Lower lobe of right lung (tissue), 2 donors: ENCODE measurements around the gene UCHL1. TPM values are rescaled to one million over a fixed set of nuclear protein-coding genes. Genes with fewer than 3 reads are reported as not detected.

ENCODE experiments used
- ATAC-seq, 2 donors: fragments of 200-7000 bp; cut with Tn5 transposase; one replicate each; pipeline ENCODE4 v1.9.1; 2020 to 2022; ENCODE audit warnings: mild to moderate bottlenecking in 2 of 2, moderate library complexity in 2 of 2
- DNase-seq: peaks from one replicate; pipeline ENCODE4 v3.0.0-alpha.2; 2020
- H3K27ac ChIP-seq: fragments of 200-600 bp; one replicate; pipeline ENCODE4 v1.8.0; 2022
- H3K27me3 ChIP-seq: fragments of 200-600 bp; one replicate; pipeline ENCODE4 v1.8.0; 2022; ENCODE audit warnings: low read depth
- H3K36me3 ChIP-seq: fragments of 200-600 bp; one replicate; pipeline ENCODE4 v1.8.0; 2022; ENCODE audit warnings: mild to moderate bottlenecking
- H3K4me1 ChIP-seq: fragments of 200-600 bp; one replicate; pipeline ENCODE4 v1.8.0; 2022
- H3K4me3 ChIP-seq: fragments of 200-600 bp; one replicate; pipeline ENCODE4 v1.8.0; 2022; ENCODE audit warnings: mild to moderate bottlenecking
- H3K9me3 ChIP-seq: fragments of 200-600 bp; one replicate; pipeline ENCODE4 v1.8.0; 2022
- CTCF ChIP-seq: fragments of 200-600 bp; IDR thresholded peaks from one replicate; pipeline ENCODE4 v1.8.0; 2022; ENCODE audit warnings: antibody characterized with exemption, mild to moderate bottlenecking
- intact Hi-C: fragments of 100-400 bp; cut with DNase I; formaldehyde crosslinking; loops from one replicate; pipeline ENCODE4 v1.11.0; 2022
- total RNA-seq: library from RNA; stranded (reverse); fragmentation: NEBNext Ultra II Directional; extraction: Animal tissue kit (Norgen Biotek cat#: 25700); gene quantifications from one replicate; pipeline ENCODE4 v1.2.1, GENCODE V29; 2021
- donor health status: DM: no; HTN: yes; CAD: no; lungs with severe emphysema.

Gene UCHL1
- total RNA-seq, 1 donor from 2014 or later: 8.4 TPM

- DNase-seq: no peak
- H3K4me3 ChIP-seq: no peak overlapping the region
- peaks cover 10% of the 10 kb centered on the region for H3K4me1 ChIP-seq
- ATAC-seq: no peak
- H3K27ac ChIP-seq: no peak overlapping the region
- intact Hi-C loops: no loop called here
- H3K27me3 ChIP-seq: no peaks in the 10 kb centered on the region
- TF ChIP-seq CTCF: no peak
- H3K36me3 ChIP-seq: no peaks in the 10 kb centered on the region
- no peaks in the 10 kb centered on the region for H3K9me3 ChIP-seq
These were observed 31.1 kb downstream of the UCHL1 start for GRCh38 chr4:41287852-41288251.

- Histone ChIP-seq H3K27ac (no peak overlapping the region), H3K4me3 (no peak overlapping the region), H3K4me1 (peaks cover 10% of the 10 kb centered on the region), H3K27me3 (no peaks in the 10 kb centered on the region), H3K36me3 (no peaks in the 10 kb centered on the region), H3K9me3 (no peaks in the 10 kb centered on the region)
- no peak for TF ChIP-seq CTCF
- no peak for ATAC-seq
- intact Hi-C loops: no loop called here
- no peak for DNase-seq
These were observed 31.5 kb downstream of the UCHL1 start for GRCh38 chr4:41288254-41288653.

DNA sequence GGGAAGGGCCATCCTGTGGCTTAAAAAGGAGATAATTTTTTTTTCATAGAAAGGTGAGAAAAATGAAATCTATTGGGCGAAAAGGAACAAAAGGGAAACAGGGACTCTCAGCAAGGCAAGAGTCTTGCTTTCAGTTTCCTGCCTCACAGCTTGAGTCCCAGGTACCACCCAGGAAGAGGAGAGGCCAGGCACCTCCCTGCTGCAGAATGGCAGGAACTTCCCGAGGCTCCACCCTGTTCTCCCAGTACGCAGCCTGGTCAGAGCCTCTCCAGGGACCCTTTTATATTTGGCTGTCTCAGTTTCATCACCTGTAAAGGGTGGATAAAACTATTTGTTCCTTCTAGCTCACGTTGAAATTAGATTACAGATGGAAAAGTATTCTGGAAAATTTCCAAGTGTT, 33.8 kb downstream of the UCHL1 start:
- Histone ChIP-seq H3K27ac (no peak overlapping the region), H3K27me3 (no peaks in the 10 kb centered on the region), H3K4me1 (peaks cover 10% of the 10 kb centered on the region), H3K36me3 (no peaks in the 10 kb centered on the region), H3K9me3 (peaks cover 7% of the 10 kb centered on the region), H3K4me3 (no peak overlapping the region)
- ATAC-seq (peak; percentile 72 to 88), DNase-seq (no peak)
- intact Hi-C loops: no loop called here
- TF ChIP-seq CTCF: no peak

GRCh38 chr4:41294445-41295062, 37.8 kb downstream of the UCHL1 start:
- DNase-seq (no peak), ATAC-seq (no peak)
- H3K9me3 ChIP-seq: peaks cover 7% of the 10 kb centered on the region
- no peak overlapping the region for H3K27ac ChIP-seq
- peaks cover 18% of the 10 kb centered on the region for H3K4me1 ChIP-seq
- TF ChIP-seq CTCF: no peak
- intact Hi-C loops: no loop called here
- no peaks in the 10 kb centered on the region for H3K27me3 ChIP-seq
- H3K4me3 ChIP-seq: no peak overlapping the region
- no peaks in the 10 kb centered on the region for H3K36me3 ChIP-seq

- Histone ChIP-seq H3K36me3 (no peaks in the 10 kb centered on the region), H3K4me1 (peaks cover 7% of the 10 kb centered on the region), H3K4me3 (no peak overlapping the region), H3K27me3 (no peaks in the 10 kb centered on the region), H3K27ac (no peak overlapping the region), H3K9me3 (peaks cover 7% of the 10 kb centered on the region)
- intact Hi-C loops: no loop called here
- DNase-seq (no peak), ATAC-seq (peak in 1 of 2 donors; percentile 71)
- TF ChIP-seq CTCF: no peak
These were observed 40.3 kb downstream of the UCHL1 start for GRCh38 chr4:41296995-41297394.
